Small intestine (tissue), 7 donors: ENCODE measurements around the gene TRAPPC2L. TPM values are rescaled to one million over a fixed set of nuclear protein-coding genes. Genes with fewer than 3 reads are reported as not detected.

Source experiments
- DNase-seq, 2 donors: peaks; one replicate each; pipeline versions ENCODE4 v3.0.0 to v3.0.0-alpha.2; 2013
- FAIRE-seq: peaks from 2 replicates; lab custom pipeline; 2012; peaks lifted over from hg19 to GRCh38; lab: Jason Lieb, UNC
- H3K27ac ChIP-seq, 3 donors: one replicate each; pipeline ENCODE4 v1.5.1; 2013; ENCODE audit warnings: low read length in 2 of 3, mild to moderate bottlenecking in 2 of 3, control low read depth in 1 of 3, inconsistent platforms in 1 of 3, low read depth in 1 of 3, moderate library complexity in 1 of 3
- H3K27me3 ChIP-seq, 3 donors: one replicate each; pipeline ENCODE4 v1.6.1; 2013; ENCODE audit warnings: low read length in 3 of 3, inconsistent platforms in 1 of 3; ENCODE audit not compliant: control insufficient read depth in 3 of 3, insufficient read depth in 3 of 3
- H3K36me3 ChIP-seq, 3 donors: one replicate each; pipeline ENCODE4 v1.6.1; 2013; ENCODE audit warnings: low read length in 3 of 3, inconsistent platforms in 1 of 3, low read depth in 1 of 3, mild to moderate bottlenecking in 1 of 3, moderate library complexity in 1 of 3; ENCODE audit not compliant: control insufficient read depth in 3 of 3, insufficient read depth in 2 of 3
- H3K4me1 ChIP-seq, 3 donors: one replicate each; pipeline ENCODE4 v1.6.1; 2013; ENCODE audit warnings: low read length in 2 of 3, inconsistent platforms in 1 of 3, low read depth in 1 of 3, mild to moderate bottlenecking in 1 of 3, moderate library complexity in 1 of 3; ENCODE audit not compliant: control insufficient read depth in 3 of 3, insufficient read depth in 2 of 3
- H3K4me3 ChIP-seq, 3 donors: one replicate each; pipeline ENCODE4 v1.5.1; 2013; ENCODE audit warnings: low read length in 3 of 3, control low read depth in 1 of 3, inconsistent platforms in 1 of 3, low read depth in 1 of 3, mild to moderate bottlenecking in 1 of 3, moderate library complexity in 1 of 3
- H3K9me3 ChIP-seq, 2 donors: one replicate each; pipeline ENCODE4 v1.6.1; 2013; ENCODE audit warnings: low read depth in 1 of 2, low read length in 1 of 2; ENCODE audit not compliant: control insufficient read depth in 2 of 2, insufficient read depth in 1 of 2
- WGBS, 3 donors: extraction: QIAGEN DNeasy Blood & Tissue Kit; methylation state at CpG; one replicate each; pipeline ENCODE4 v1.1.7; 2013; 5-methylcytosine and 5-hydroxymethylcytosine counted together
- polyA plus RNA-seq, 4 donors: library from polyadenylated mRNA; stranded (reverse) in 3 of 4; unstranded in 1 of 4; fragments of 200-250 nt in 3 of 4; fragments of 120-200 nt in 1 of 4; gene quantifications; one replicate each; pipeline versions ENCODE4 v1.2.1 to v1.2.3, GENCODE V29; 2013
- donor health status: healthy with polysubstance abuse.
- donor health status: control.
- donor health status: control.
- donor health status: Bipolar disorder and iron deficiency.
- donor health status: healthy.

TRAPPC2L gene
- polyA plus RNA-seq, 4 donors, result 46.6 to 104 (median 72.7) TPM

DNA sequence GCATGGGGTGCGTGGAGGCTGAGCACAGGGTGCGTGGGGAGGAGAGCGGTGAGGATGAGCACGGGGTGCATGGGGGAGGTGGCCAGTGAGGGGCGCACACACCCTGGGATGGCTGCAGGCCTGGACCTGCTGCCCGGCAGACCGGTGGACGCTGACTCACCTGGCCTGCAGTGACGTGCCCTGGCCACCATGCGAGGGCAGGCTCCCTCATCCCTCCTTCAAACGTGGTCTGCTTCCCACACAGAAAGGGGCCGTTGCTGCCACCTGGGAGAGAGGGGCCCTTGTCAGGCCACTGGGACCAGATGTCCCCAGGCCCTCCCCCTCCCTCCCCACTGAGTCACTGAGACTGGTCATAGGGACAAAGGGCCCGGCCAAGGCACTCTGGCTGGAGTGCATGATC, 25.1 kb upstream of the TRAPPC2L start:
- WGBS, 3 donors, result 77 to 88% (median 85%) methylated on average over 9 to 13 of the region's 13 CpGs
- Histone ChIP-seq H3K27ac (no peak overlapping the region), H3K4me1 (peaks cover 0 to under 1% (median 0%) of the 10 kb centered on the region in 3 donors), H3K36me3 (peaks cover 0 to 48% (median 0%) of the 10 kb centered on the region in 3 donors), H3K27me3 (no peaks in the 10 kb centered on the region), H3K4me3 (no peak overlapping the region), H3K9me3 (no peaks in the 10 kb centered on the region)
- FAIRE-seq (no peak), DNase-seq (no peak)

DNA sequence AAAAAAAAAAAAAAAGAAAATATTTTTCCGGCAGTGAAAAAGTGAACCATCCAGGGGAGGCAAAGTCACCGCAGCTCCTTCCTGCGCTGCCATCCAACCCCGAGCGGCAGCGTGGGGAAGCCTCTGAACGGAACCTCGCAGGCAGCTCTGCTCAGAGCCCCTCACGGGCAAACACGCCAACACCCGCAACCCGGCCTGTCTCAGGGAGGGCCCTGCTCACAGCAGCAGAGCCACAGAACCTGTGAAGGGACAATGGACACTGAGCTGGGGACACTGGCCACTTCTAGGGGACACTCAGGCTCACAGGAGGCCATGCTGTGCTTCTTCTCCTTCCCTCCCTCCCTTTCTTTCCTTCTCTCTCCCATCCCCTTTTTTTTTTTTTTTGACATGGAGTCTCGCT, 23.8 kb upstream of the TRAPPC2L start:
- Histone ChIP-seq H3K9me3 (no peaks in the 10 kb centered on the region), H3K27me3 (no peaks in the 10 kb centered on the region), H3K36me3 (peaks cover 0 to 50% (median 0%) of the 10 kb centered on the region in 3 donors), H3K4me1 (no peaks in the 10 kb centered on the region), H3K27ac (no peak overlapping the region), H3K4me3 (no peak overlapping the region)
- DNase-seq, result no peak
- no peak for FAIRE-seq
- WGBS, 3 donors, result 93 to 95% (median 95%) methylated on average over 12 to 13 of the region's 13 CpGs

DNA sequence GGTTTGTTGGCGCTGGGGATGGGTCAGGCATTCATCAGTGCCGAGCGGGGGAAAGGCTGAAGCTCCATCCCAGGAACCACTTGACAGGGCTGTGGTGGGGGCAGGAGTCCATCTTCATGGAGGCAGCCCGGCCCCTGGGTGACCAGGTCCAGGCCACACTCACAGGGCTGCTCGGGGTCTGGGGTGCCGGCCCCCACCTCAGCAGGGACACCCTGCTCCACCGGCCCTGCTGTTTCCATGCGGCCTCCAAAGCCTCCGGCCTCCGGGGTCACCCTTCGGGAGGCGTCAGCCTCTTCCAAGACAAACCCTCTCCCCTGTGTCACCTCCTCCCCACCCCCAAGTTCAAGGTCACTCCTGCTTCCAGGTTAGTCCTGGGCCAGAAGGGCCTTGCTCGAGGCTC, 22.3 kb upstream of the TRAPPC2L start:
- peak overlapping the region in 1 of 3 donors; percentile 43 for H3K27ac ChIP-seq
- no peak for DNase-seq
- FAIRE-seq, result no peak
- no peak overlapping the region for H3K4me3 ChIP-seq
- 82 to 95% (median 92%) methylated on average over 6 to 13 of the region's 13 CpGs for WGBS, 3 donors
- H3K36me3 ChIP-seq, result peaks cover 0 to 50% (median 5%) of the 10 kb centered on the region in 3 donors
- no peaks in the 10 kb centered on the region for H3K9me3 ChIP-seq
- H3K27me3 ChIP-seq, result no peaks in the 10 kb centered on the region
- H3K4me1 ChIP-seq, result no peaks in the 10 kb centered on the region

DNA sequence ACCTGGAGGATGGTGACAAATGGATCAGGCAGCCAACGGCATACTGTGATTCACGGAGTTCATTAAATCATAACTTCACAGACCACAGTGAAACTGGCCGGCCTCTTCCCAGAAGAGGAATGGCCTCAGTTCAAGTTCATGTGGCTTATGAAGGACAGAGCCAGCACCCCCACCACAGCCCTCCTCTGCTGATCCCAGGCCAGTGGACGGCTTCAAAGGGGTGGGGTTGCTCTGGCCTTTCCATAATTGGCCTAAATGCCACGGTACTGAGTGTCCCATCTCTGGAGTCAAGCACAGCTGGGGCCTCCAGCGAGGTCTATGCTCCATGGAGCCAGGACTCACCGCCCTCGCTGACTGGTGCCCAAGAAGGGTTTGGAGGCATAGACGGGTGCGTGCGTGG, 21.5 kb upstream of the TRAPPC2L start:
- Histone ChIP-seq H3K9me3 (no peaks in the 10 kb centered on the region), H3K27ac (peak overlapping the region in 1 of 3 donors; percentile 43), H3K27me3 (no peaks in the 10 kb centered on the region), H3K36me3 (peaks cover 0 to 53% (median 5%) of the 10 kb centered on the region in 3 donors), H3K4me3 (no peak overlapping the region), H3K4me1 (no peaks in the 10 kb centered on the region)
- DNase-seq (no peak), FAIRE-seq (no peak)
- 73 to 89% (median 85%) methylated on average over 11 of the region's 11 CpGs for WGBS, 3 donors

DNA sequence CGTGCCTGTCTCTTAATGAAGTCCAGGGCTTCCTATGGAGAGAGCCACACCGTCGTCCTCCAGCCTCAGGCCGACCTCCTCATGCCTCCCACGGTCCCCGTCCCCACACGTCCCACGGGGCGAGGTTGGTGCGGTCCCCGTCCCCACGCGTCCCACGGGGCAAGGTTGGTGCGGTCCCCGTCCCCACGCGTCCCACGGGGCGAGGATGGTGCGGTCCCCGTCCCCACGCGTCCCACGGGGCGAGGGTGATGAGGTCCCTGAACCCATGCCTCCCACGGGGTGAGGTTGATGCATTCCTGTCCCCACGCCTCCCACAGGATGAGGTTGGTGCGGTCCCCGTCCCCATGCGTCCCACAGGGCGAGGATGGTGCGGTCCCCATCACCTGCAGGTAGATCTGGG, 21.1 kb upstream of the TRAPPC2L start:
- H3K9me3 ChIP-seq, result no peaks in the 10 kb centered on the region
- no peaks in the 10 kb centered on the region for H3K4me1 ChIP-seq
- no peak for FAIRE-seq
- peak overlapping the region in 1 of 3 donors; percentile 32 for H3K27ac ChIP-seq
- H3K36me3 ChIP-seq, result peaks cover 0 to 56% (median 5%) of the 10 kb centered on the region in 3 donors
- H3K27me3 ChIP-seq, result no peaks in the 10 kb centered on the region
- no peak overlapping the region for H3K4me3 ChIP-seq
- 89 to 93% (median 91%) methylated on average over 30 to 33 of the region's 33 CpGs for WGBS, 3 donors
- DNase-seq, result no peak

DNA sequence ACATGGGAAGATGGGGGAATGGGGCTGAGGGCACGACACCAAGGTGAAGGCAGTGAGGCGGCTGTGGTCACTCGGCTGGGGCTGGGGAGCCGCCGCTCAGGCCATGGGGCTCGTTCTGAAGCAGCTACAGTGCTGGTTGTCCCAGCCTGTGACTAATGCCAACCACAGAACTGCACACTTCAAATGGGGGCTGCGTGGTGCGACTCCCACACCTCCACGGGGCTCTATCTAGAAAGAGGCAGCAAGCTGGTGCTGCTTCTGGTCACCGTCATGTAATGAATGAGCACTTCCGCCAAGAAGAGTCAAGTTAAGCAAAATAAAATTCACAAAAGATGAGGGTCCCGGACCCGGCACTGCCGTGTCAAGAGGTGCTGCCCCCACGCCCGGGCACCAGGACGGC, 20.1 kb upstream of the TRAPPC2L start:
- Histone ChIP-seq H3K27ac (no peak overlapping the region), H3K4me1 (no peaks in the 10 kb centered on the region), H3K9me3 (no peaks in the 10 kb centered on the region), H3K4me3 (no peak overlapping the region), H3K36me3 (peaks cover 0 to 64% (median 5%) of the 10 kb centered on the region in 3 donors), H3K27me3 (no peaks in the 10 kb centered on the region)
- DNase-seq (no peak), FAIRE-seq (no peak)
- 87 to 91% (median 90%) methylated on average over 17 of the region's 17 CpGs for WGBS, 3 donors

DNA sequence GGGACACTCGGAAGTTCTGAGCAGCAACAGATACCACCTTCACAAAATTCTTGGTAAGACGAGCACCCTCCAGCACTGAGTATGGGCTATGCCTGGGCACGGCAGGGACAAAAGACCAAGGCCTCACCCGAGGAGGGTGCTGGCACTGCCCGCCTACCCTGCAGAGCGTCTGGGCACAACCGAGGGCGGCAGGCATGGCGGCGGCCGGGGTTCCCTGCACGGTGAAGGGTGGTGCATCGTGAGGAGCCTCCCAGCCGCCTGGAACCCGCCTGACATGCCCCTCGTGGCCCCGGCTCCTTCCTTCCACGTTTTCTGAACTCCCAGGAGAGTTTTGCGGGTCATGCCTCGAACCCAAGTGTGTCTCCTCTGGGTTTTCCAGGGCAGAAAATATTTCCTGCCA, 19.1 kb upstream of the TRAPPC2L start:
- Histone ChIP-seq H3K27me3 (no peaks in the 10 kb centered on the region), H3K4me1 (no peaks in the 10 kb centered on the region), H3K4me3 (no peak overlapping the region), H3K36me3 (peaks cover 3 to 74% (median 5%) of the 10 kb centered on the region in 3 donors), H3K9me3 (no peaks in the 10 kb centered on the region), H3K27ac (no peak overlapping the region)
- no peak for FAIRE-seq
- no peak for DNase-seq
- 86 to 93% (median 91%) methylated on average over 20 of the region's 20 CpGs for WGBS, 3 donors

DNA sequence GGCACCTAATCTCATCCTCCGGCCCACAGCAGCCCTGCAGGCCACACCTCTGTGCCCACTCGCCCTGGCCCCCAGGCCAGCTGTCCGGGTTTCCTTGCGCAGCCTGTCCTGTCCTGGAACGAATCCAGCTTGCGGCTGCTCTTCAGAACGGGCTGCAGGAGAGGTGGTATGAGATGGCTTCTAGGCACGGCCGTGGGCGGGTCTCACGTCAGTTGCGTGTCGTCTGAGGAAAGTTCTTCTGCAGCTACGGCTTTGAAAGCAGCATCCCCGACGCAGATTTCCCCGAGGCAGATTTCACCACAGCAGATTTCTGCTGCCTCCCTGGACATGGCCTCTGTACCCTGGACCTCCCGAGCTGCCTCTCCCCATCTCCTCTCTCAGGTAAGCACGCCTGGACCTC, 18.4 kb upstream of the TRAPPC2L start:
- no peak for FAIRE-seq

DNA sequence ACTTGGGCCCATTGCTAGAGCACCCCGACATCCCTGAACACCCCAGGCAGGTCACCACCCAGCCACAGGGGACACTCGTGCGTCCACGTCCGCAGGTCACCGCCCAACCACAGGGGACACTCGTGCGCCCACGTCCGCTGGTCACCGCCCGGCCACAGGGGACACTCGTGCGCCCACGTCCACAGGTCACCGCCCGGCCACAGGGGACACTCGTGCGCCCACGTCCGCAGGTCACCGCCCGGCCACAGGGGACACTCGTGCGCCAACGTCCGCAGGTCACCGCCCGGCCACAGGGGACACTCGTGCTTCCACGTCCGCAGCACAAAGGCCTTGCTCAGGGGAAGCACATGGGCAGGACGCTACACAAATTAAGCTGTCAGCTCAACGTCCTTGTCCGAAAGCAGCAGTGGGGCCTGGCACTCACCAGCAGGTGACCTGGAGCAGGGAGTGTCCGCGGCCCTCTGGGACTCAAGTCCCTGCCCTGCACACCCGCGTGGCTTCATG, 17.8 kb upstream of the TRAPPC2L start:
- Histone ChIP-seq H3K36me3 (peaks cover 3 to 77% (median 5%) of the 10 kb centered on the region in 3 donors), H3K4me3 (no peak overlapping the region), H3K27ac (no peak overlapping the region), H3K4me1 (no peaks in the 10 kb centered on the region), H3K27me3 (no peaks in the 10 kb centered on the region), H3K9me3 (no peaks in the 10 kb centered on the region)
- DNase-seq (no peak), FAIRE-seq (no peak)
- WGBS, 3 donors, result 90 to 94% (median 91%) methylated on average over 39 of the region's 39 CpGs

More for the DNA sequence above, 18.4 kb upstream of the TRAPPC2L start:
- H3K27ac ChIP-seq, result no peak overlapping the region
- DNase-seq, result no peak
- no peaks in the 10 kb centered on the region for H3K9me3 ChIP-seq
- WGBS, 3 donors, result 90 to 91% (median 91%) methylated on average over 19 of the region's 19 CpGs
- H3K4me1 ChIP-seq, result no peaks in the 10 kb centered on the region
- H3K4me3 ChIP-seq, result no peak overlapping the region
- H3K27me3 ChIP-seq, result no peaks in the 10 kb centered on the region
- peaks cover 3 to 79% (median 5%) of the 10 kb centered on the region in 3 donors for H3K36me3 ChIP-seq
